Breast epithelium (tissue), 3 donors: ENCODE data around the gene RHBDL2.

Experiments used
- CTCF ChIP-seq, 3 donors: fragments of 450-650 bp; IDR thresholded peaks; one replicate each; pipeline ENCODE4 v1.5.1; 2016 to 2017; ENCODE audit warnings: antibody characterized with exemption in 3 of 3, mild to moderate bottlenecking in 3 of 3, moderate library complexity in 3 of 3
- POLR2A ChIP-seq: fragments of 450-650 bp; IDR thresholded peaks from one replicate; pipeline ENCODE4 v1.6.1; 2016; ENCODE audit warnings: antibody characterized with exemption, mild to moderate bottlenecking, moderate library complexity

GRCh38 chr1:38875811-38876210 lies 65.8 kb downstream of the RHBDL2 start:
- TF ChIP-seq CTCF (IDR thresholded peaks at IDR 0.05) (no peak), POLR2A (no peak)
